Fibroblast of skin of back (primary cell): ENCODE measurements around the gene CACNG1. TPM values are rescaled to one million over a fixed set of nuclear protein-coding genes. Genes with fewer than 3 reads are reported as not detected.

Experiments
- DNase-seq: peaks from one replicate; pipeline ENCODE4 v3.0.0-alpha.2; 2013
- polyA plus RNA-seq, 2 experiments: library from polyadenylated mRNA; unstranded; fragments of 120-200 nt; gene quantifications; one replicate each; pipeline ENCODE4 v1.2.1, GENCODE V29; 2013; ENCODE audit not compliant: insufficient read length in 2 of 2

CACNG1 gene
- polyA plus RNA-seq (2013, experiment 1 of 2; ENCODE audit: insufficient read length), result 0.50 TPM
- 0.53 TPM for polyA plus RNA-seq (2013, experiment 2 of 2; ENCODE audit: insufficient read length)

GRCh38 chr17:67044016-67044772 is at the start of gene CACNG1:
Gene CACNG1, plus strand, starts transcription at chr17:67044554. Its CDS starts 107 bp downstream, at chr17:67044661.
- DNase-seq, result no peak

- no peak for DNase-seq
These were observed 49.3 kb upstream of the CACNG1 start for GRCh38 chr17:66994930-66995535.

DNA sequence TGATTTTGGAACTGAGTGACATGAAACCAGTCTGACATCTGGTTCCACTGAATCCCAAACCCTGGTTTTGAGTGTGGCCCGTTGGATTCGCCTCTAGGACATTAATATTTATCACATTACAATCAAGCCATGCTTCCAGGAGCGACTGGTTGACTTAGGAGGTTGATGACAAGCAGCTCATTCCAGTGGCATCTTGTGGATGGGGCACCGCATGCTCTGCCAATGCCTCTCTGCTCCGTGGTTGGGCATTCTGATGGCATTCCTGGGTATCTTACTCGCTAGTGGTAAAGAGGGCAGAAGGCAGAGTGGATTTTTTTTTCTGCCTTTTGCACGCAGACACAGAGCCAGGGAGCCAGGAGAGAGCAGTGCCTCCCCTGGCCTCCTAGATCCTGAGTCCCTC is 48.4 kb upstream of the CACNG1 start:
- peak; percentile 11 for DNase-seq

GRCh38 chr17:66996926-66997325 is 47.4 kb upstream of the CACNG1 start:
- DNase-seq, result no peak

- no peak for DNase-seq
These were observed 41.1 kb upstream of the CACNG1 start for GRCh38 chr17:67003231-67003630.

DNA sequence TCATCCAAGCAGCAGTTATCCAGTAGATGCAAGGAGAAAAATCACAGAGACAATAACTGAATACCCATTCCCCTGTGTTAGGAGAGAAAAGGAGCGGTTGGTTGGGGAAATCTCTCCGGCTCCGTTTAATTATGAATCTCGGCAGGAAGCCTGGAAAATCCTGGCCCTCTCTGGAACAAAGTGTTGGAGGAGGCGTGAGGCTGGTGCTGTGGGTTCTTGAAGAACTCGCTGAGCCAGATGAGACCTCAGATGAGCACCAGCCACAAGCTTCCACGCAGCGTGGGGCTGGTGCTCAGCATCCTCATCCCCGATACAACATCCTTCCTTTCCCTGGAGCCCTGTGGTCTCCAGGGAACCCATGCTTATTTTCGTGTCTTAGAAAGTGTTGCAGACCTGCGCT is 40.2 kb upstream of the CACNG1 start:
- no peak for DNase-seq

GRCh38 chr17:67007266-67007665 is 37.1 kb upstream of the CACNG1 start:
- DNase-seq, result no peak

DNA sequence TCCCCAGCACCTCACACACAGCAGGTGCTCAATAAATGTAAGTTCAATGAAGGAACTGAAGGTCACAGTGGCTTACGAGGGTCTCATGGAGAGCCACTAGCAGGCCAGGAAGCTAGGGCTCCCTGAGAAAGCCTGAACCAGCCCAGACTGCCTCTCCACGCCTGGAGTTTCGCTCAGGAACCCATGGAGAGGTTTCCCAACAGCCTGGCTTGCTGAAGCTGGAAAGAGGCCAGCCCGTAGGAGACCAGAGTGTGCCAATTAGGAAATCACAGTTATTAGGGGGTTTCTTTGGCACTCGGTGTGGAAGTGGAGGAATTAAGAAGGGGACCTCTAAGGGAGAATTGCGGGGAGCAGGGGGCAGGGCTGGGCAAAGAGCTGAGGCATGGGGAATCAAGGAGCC is 36.3 kb upstream of the CACNG1 start:
- DNase-seq, result no peak

DNA sequence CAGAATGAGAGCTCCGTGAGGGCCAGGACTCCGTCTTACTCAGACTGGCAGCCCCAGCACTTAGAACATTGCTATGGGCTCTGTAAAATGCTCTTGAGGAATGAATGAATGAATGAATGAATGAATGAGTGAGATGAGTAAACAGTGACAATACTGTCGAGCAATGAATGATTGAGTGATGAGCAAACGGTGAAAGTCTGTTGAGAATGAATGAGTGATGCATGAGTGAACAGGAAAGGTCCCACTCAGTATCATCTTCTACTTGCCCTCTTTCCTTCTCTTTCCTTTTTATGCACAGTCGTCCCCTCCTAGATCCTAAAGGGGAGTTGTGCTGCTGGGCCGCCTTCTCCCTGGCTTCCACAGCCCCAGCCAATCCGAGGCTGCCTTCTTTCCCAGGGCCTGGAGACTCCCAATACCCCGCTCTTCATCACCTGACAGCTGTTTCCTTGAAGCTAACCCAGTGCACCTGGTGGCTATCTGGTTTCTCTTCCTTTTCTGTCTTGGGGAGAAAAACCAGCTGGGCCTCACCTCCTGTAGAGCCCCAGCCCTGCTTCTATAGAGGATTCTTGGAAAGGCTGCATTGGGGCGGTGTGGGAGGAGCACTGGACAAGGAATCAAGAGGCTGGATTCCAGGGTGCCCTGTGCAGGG is 32.7 kb upstream of the CACNG1 start:
- no peak for DNase-seq

DNA sequence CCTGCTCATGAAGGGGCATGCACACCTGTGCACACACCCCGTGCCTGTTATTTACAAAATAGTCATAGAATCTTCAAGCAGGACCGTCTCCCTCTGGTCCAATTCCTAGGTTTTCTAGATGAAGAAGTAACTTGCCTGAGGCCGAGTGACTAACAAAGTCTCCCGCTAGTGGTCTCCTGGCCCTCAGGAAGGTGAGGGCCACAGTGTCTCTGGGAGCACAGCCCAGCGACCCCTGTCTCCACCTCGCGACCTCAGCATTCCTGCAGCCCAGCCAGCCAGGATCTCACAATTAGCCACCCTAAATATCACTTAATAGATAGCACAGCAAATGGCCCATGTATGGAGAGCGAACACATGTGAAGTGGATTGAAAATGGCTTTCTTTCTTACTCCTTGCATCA is 30.5 kb upstream of the CACNG1 start:
- no peak for DNase-seq

DNA sequence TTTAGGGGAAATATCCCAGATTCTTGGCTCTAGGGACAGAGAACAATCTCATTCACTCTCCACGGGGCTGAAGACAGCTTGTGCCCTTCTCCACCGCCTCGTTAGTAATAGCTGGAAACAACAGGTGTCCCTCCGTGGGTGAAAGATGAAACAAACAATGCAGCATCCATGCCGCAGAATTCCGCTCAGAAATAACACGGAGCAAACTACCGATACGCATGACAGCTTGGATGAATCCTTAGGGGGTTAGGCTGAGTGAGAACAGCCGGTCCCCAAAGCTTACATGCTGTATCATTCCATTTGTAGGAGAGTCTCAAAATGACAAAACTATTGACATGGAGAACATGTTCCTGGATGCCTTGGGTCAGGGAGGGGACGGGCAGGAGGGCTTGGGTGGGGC is 29.4 kb upstream of the CACNG1 start:
- no peak for DNase-seq

DNA sequence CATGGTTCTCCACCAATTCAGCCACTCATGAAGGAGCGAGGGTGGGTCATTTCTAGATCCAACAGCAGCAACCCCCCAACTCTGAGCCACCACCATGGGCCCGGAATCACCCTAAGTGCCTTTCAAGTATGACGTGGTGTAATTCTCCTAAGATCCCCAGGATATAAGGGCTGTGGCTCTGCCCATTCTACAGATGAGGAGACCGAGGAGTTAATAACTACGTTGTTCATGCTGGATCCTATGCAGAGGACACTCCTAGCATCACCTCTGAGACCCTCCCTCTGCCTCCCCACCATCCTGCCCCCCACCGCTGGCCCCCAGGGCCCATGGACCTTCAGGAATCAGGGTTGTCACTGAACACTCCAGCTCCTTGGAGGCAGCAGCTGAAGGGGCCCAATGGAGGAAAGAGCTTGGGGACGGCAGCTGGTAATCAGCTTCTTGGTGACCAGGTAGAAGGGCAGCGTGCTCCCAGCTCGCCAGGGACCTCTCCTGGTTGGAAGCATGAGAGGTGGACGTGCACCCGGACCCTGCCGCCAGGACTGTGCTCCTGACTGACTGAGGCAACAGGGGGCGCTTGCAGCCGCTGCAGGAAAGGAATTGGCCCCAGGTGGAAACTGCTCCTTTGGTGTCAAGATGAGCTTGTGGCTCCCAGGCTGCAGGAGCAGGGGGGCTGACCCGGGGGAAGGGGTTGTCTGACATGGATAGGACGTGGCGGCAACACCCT is 28.2 kb upstream of the CACNG1 start:
- no peak for DNase-seq

DNA sequence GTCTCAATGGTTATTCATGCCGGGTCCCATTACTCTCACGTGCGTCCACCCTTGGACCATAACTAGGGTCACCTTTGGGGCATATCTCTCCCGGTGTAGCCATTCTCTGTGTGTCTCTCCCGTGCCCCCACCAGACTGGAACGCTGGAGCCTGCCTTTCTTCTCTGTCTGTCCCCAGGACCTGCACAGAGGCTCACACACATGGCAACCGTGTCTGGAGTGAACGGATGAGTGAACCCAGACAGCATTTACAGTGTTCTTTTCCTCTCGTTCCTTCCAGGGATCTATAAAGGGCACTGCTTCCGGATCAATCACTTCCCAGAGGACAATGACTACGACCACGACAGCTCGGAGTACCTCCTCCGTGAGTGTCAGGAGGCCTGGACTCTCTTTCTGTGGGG is 26.4 kb upstream of the CACNG1 start:
- no peak for DNase-seq

DNA sequence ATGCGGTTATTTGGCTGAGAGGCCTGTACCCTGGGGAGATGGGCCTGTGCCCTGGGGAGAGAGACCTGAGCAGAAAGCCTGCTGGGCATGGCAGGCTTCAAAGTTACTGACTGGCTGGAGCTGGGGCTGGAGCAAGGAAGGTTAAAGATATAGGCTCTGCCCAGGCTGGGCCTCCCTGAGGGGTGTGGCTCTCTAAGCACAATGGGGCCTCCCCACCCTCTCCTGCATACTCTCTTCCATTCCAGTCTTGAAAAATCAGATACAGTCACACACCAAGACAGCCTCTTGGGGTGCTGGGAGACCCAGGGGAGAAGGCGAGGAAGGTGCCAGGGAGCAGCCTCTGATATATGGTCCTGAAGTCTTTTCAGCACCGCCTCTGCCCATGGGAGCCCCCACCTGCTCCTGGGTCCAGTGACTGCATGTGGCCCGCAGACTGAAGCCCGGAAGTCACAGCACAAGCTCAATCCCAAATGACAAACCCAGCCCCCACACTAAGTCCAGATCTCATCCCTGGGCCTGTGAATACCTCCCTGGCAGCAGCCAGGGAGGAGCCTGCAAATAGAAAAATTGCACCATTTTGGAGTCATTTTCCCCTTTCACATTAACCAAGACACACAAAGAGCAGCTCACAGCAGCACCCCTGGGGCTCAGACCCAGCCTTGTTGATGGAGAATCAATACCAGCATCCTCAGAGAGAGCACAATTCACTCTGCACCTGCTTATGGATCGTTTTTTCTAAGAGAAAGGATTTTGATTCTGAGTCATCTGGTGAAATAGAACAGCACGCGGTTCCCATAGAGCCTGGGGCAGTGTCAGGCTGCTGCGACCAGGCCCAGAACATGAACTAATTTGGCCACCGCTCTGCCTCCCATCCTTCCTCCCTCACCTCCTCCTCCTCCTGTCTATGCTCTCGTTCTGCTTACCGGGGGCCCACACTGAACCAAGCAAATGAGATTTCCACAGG is 25.6 kb upstream of the CACNG1 start:
- no peak for DNase-seq

DNA sequence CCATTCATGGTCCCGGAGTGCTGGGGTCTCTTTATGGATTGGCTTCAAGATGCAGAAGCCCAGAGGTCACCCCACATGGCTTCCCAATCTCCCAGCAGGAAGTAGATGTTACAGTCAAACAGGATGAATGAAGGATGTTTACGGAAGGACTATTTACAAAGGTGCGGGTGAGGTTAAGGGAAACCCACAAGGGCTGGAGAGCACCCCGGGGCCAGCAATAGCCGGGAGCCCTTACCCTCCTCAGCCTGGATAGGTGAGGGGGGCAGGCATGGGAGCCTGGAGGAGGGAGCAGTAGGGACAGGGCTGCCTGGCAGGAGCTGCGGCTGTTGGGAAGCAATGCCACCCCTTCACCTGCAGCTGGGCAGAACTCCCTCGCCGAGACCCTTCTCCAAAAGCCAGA is 24.5 kb upstream of the CACNG1 start:
- DNase-seq, result no peak

- DNase-seq, result no peak
These were observed 24.0 kb upstream of the CACNG1 start for GRCh38 chr17:67020293-67020766.

DNA sequence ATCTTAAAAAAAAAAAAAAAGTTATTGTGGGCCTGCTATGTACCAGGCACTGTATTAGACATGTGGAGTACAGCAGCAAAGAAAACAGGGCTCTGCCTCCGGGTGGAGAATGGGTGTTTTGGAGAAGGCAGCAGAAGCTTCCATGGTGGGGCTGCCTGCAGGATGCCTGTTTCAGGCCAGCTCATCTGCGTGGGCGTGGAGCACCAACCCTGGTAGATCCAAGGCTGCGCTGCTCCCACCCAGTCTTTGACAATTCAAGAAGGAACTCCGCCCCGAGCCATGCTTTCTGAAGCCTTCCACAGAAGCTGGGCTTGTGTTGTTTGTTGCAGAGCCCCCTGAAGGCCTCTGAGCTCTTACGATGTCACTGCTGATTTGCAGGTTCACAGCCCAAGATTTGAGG is 23.2 kb upstream of the CACNG1 start:
- no peak for DNase-seq

GRCh38 chr17:67021743-67022450 is 22.5 kb upstream of the CACNG1 start:
- no peak for DNase-seq

DNA sequence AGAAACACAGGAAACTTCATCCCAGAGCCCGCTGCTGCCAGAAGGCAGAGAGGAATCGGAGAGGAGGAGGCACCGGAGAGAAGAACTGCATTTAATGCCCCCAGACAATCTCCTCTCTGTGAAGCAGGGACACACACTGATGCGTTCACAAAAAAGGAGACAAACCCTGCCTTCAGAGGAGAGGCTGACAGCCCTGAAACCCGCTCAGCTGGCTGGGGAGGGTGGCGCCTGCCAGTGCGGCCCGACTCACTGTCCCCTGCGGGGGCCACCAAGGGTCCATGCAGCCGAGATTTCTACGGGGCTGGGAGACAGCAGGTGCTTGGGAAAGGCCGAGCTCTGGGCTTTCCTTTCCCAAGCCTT is 21.9 kb upstream of the CACNG1 start:
- DNase-seq, result no peak

- no peak for DNase-seq
These were observed 19.6 kb upstream of the CACNG1 start for GRCh38 chr17:67024736-67025135.

DNA sequence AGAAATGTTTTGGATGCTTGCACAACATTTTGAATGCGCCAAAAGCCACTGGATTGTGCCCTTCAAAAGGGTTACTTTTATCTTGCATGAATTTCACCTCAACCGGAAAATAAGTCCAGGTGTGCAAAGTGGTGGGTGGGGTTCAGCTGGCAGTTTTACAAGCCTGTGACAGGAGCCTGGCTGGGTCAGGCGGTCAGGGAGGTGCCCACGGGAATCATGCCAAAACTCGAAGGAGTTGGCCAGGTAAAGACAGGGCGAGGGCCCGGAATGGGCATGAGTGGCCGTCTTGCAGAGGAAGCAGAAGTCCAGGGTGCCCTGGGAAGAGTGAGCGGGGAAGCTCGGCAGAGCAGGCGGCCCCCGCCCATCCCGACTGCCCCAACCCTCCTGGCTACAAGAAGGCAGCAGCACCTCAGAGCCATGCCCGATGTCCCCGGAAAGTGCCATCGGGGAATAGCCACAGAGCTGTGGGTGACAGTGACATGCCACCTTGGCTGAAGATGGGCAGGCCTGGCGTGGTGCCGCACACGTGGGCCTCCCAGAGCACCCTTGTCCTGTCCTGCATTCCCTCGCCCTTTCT is 19.1 kb upstream of the CACNG1 start:
- no peak for DNase-seq
